Measurements from ENCODE around the gene EDIL3. TPM values are rescaled to one million over a fixed set of nuclear protein-coding genes. Genes with fewer than 3 reads are reported as not detected.

EDIL3 gene
- total and polyA plus RNA-seq, 2 of the 8 experiments (the other 6 are each of a cell fraction or from before 2014, with no cell fraction given), result 14.7 to 47.2 TPM

GRCh38 chr5:83993803-83994202, 390.9 kb downstream of the EDIL3 start (continued):
- TF ChIP-seq CHD7 (IDR thresholded peaks at IDR 0.05; ENCODE audit: insufficient replicate concordance, low read length) (no peak), SP4 (IDR thresholded peaks at IDR 0.05; ENCODE audit: low read length) (no peak), YY1 (IDR thresholded peaks at IDR 0.05; ENCODE audit: low read depth, low read length) (no peak)

Data from H1 (cell line).